SK-N-SH (cell line): ENCODE data around the gene MLEC. TPM values are rescaled to one million over a fixed set of nuclear protein-coding genes. Genes with fewer than 3 reads are reported as not detected.

Experiments used
- CTCF ChIA-PET: fragments of 300-600, 350-600 bp; formaldehyde crosslinking; extraction: SDS; loops from one replicate; lab custom pipeline; 2021; lab: Yijun Ruan, JAX
- POLR2A ChIA-PET: fragments of 350-600 bp; sonication (Branson Sonifier 250); formaldehyde crosslinking; extraction: SDS; loops from one replicate; lab custom pipeline; 2020; ENCODE audit warnings: antibody characterized with exemption, inconsistent platforms; lab: Yijun Ruan, JAX
- DNase-seq: peaks from one replicate; pipeline ENCODE4 v3.0.0; 2012
- H2AFZ ChIP-seq: fragments of 200-600 bp; sonication (generic); 2 replicates; pipeline ENCODE4 v1.8.1; 2016; ENCODE audit warnings: antibody characterized with exemption, mild to moderate bottlenecking, low read depth
- H3F3A ChIP-seq: fragments of 200-600 bp; sonication (generic); replicated peaks from 2 replicates; pipeline ENCODE3; 2016; ENCODE audit warnings: antibody characterized with exemption, mild to moderate bottlenecking; ENCODE audit not compliant: insufficient read depth
- H3K27ac ChIP-seq, 2 experiments: fragments of 200-500 bp in 1 of 2; fragments of 200-600 bp in 1 of 2; sonication (Bioruptor generic) in 1 of 2; sonication (generic), shearing (Covaris generic) in 1 of 2; 2 replicates each; pipeline versions ENCODE4 v1.5.1 to v1.6.1; 2014 to 2016; ENCODE audit warnings: low read depth in 2 of 2, inconsistent platforms in 1 of 2, low read length in 1 of 2, mild to moderate bottlenecking in 1 of 2, mixed read lengths in 1 of 2
- H3K27me3 ChIP-seq: fragments of 200-600 bp; sonication (generic), shearing (Covaris generic); 2 replicates; pipeline ENCODE4 v1.6.1; 2016; ENCODE audit warnings: mixed run types; ENCODE audit not compliant: insufficient read depth
- H3K36me3 ChIP-seq, 2 experiments: fragments of 200-500 bp in 1 of 2; fragments of 200-600 bp in 1 of 2; sonication (Bioruptor generic) in 1 of 2; sonication (generic) in 1 of 2; replicated peaks in 1 of 2; 2 replicates each; pipeline versions ENCODE3 to v1.5.1; 2014 to 2016; ENCODE audit warnings: low read length in 1 of 2, mild to moderate bottlenecking in 1 of 2; ENCODE audit not compliant: insufficient read depth in 2 of 2, control insufficient read depth in 1 of 2
- H3K4me1 ChIP-seq, 2 experiments: fragments of 200-500 bp in 1 of 2; fragments of 200-600 bp in 1 of 2; sonication (Bioruptor generic) in 1 of 2; sonication (generic), shearing (Covaris generic) in 1 of 2; 2 replicates each; pipeline versions ENCODE4 v1.5.1 to v1.6.1; 2014 to 2016; ENCODE audit warnings: low read depth in 1 of 2, low read length in 1 of 2, mixed run types in 1 of 2; ENCODE audit not compliant: insufficient read depth in 2 of 2, control insufficient read depth in 1 of 2
- H3K4me2 ChIP-seq: fragments of 200-600 bp; sonication (generic), shearing (Covaris generic); 2 replicates; pipeline ENCODE4 v1.6.1; 2017; ENCODE audit warnings: mixed run types
- H3K4me3 ChIP-seq, 2 experiments: fragments of 200-500 bp in 1 of 2; fragments of 200-600 bp in 1 of 2; sonication (Bioruptor generic) in 1 of 2; sonication (generic), shearing (Covaris generic) in 1 of 2; 2 replicates each; pipeline versions ENCODE4 v1.5.1 to v1.8.1; 2014 to 2016; ENCODE audit warnings: low read depth in 2 of 2, inconsistent platforms in 1 of 2, low read length in 1 of 2, mild to moderate bottlenecking in 1 of 2, mixed read lengths in 1 of 2, moderate library complexity in 1 of 2
- H3K79me2 ChIP-seq: fragments of 200-600 bp; sonication (generic); 2 replicates; pipeline ENCODE4 v1.8.1; 2017; ENCODE audit warnings: mild to moderate bottlenecking; ENCODE audit not compliant: insufficient read depth
- H3K9ac ChIP-seq: fragments of 200-600 bp; sonication (generic); 2 replicates; pipeline ENCODE4 v1.6.1; 2017; ENCODE audit warnings: mixed run types
- H3K9me2 ChIP-seq: fragments of 200-600 bp; sonication (generic); 2 replicates; pipeline ENCODE4 v1.6.1; 2017; ENCODE audit warnings: mixed run types
- H3K9me3 ChIP-seq: fragments of 200-600 bp; sonication (generic); 2 replicates; pipeline ENCODE4 v1.6.1; 2017; ENCODE audit warnings: mixed run types, mild to moderate bottlenecking, moderate library complexity
- H4K20me1 ChIP-seq: fragments of 200-600 bp; sonication (generic); 2 replicates; pipeline ENCODE4 v1.6.1; 2017; ENCODE audit warnings: mild to moderate bottlenecking, mixed run types; ENCODE audit not compliant: insufficient read depth
- CHD2 ChIP-seq: fragments of 150-350 bp; IDR thresholded peaks from 2 replicates; pipeline ENCODE4 v1.6.1; 2018; ENCODE audit warnings: low read length; ENCODE audit not compliant: partially characterized antibody
- CTCF ChIP-seq: fragments of 200-600 bp; sonication (generic); IDR thresholded peaks from 2 replicates; pipeline ENCODE4 v1.6.1; 2017; ENCODE audit warnings: antibody characterized with exemption, mild to moderate bottlenecking, moderate library complexity
- EZH2phosphoT487 ChIP-seq: fragments of 200-600 bp; sonication (generic); IDR thresholded peaks from 2 replicates; pipeline ENCODE4 v1.6.1; 2017; ENCODE audit warnings: low read depth, mixed run types, mild to moderate bottlenecking, antibody characterized with exemption, moderate library complexity, borderline replicate concordance
- FOSL2 ChIP-seq: IDR thresholded peaks from 2 replicates; pipeline ENCODE4 v1.4.0; 2012; ENCODE audit warnings: low read depth, mild to moderate bottlenecking, moderate library complexity, borderline replicate concordance
- FOXJ3 ChIP-seq: sonication (generic); formaldehyde crosslinking; IDR thresholded peaks from 2 replicates; pipeline ENCODE4 v1.5.1; 2020; ENCODE audit warnings: mild to moderate bottlenecking, missing genetic modification reagents
- FOXM1 ChIP-seq: IDR thresholded peaks from 2 replicates; pipeline ENCODE4 v1.4.0; 2012; ENCODE audit warnings: low read depth, mild to moderate bottlenecking
- GABPA ChIP-seq: IDR thresholded peaks from 2 replicates; pipeline ENCODE4 v1.4.0; 2012; ENCODE audit warnings: low read depth, mild to moderate bottlenecking
- IRF3 ChIP-seq: fragments of 150-350 bp; IDR thresholded peaks from 2 replicates; pipeline ENCODE4 v1.6.1; 2016; ENCODE audit warnings: mild to moderate bottlenecking, low read depth, low read length
- JUND ChIP-seq: IDR thresholded peaks from 2 replicates; pipeline ENCODE4 v1.4.0; 2012
- MXI1 ChIP-seq: IDR thresholded peaks from 2 replicates; pipeline ENCODE4 v1.6.1; 2012; ENCODE audit warnings: mild to moderate bottlenecking, low read depth, low read length, improper control_type of control experiment
- NFIC ChIP-seq: IDR thresholded peaks from 2 replicates; pipeline ENCODE4 v1.4.0; 2012; ENCODE audit warnings: borderline replicate concordance
- NRF1 ChIP-seq: IDR thresholded peaks from 2 replicates; pipeline ENCODE4 v1.6.1; 2012; ENCODE audit warnings: low read depth, mild to moderate bottlenecking, low read length
- POLR2AphosphoS5 ChIP-seq: IDR thresholded peaks from 2 replicates; pipeline ENCODE4 v1.6.1; 2012; ENCODE audit warnings: low read depth, low read length
- RXRA ChIP-seq: IDR thresholded peaks from 2 replicates; pipeline ENCODE4 v1.4.0; 2012; ENCODE audit warnings: low read depth, mild to moderate bottlenecking, borderline replicate concordance
- SIN3A ChIP-seq: IDR thresholded peaks from 2 replicates; pipeline ENCODE4 v1.6.1; 2012; ENCODE audit warnings: low read depth, mild to moderate bottlenecking, low read length, moderate library complexity, borderline replicate concordance
- TEAD4 ChIP-seq: IDR thresholded peaks from 2 replicates; pipeline ENCODE4 v1.4.0; 2012; ENCODE audit warnings: mild to moderate bottlenecking, borderline replicate concordance; ENCODE audit not compliant: insufficient read depth
- USF2 ChIP-seq: fragments of 150-350 bp; IDR thresholded peaks from 2 replicates; pipeline ENCODE4 v1.6.1; 2017; ENCODE audit warnings: antibody characterized with exemption, low read length, low read depth, borderline replicate concordance
- YY1 ChIP-seq: IDR thresholded peaks from 2 replicates; pipeline ENCODE4 v1.4.0; 2012; ENCODE audit warnings: low read depth, mild to moderate bottlenecking
- WGBS: methylation state at CpG from one replicate; pipeline ENCODE4 v1.1.6; 2017; ENCODE audit warnings: low lambda C conversion rate; 5-methylcytosine and 5-hydroxymethylcytosine counted together
- polyA plus RNA-seq, 3 experiments: library from polyadenylated mRNA; depleted of rRNA; stranded (reverse); fragments of >200 nt; gene quantifications; 2 replicates each; pipeline ENCODE4 v1.2.3, GENCODE V29; 2012
- TF ChIP-seq, protein P1 (sequence below): IDR thresholded peaks from 2 replicates; pipeline ENCODE4; 2012

MLEC gene
- polyA plus RNA-seq, 1 of the 3 experiments (the other 2 are of a cell fraction) = 23.4 TPM

GRCh38 chr12:120739031-120739762 lies 52.2 kb downstream of the MLEC start:
- Histone ChIP-seq H3K9ac (no peak overlapping the region), H3K4me2 (no peak overlapping the region), H3K9me2 (no peaks in the 10 kb centered on the region), H3F3A (no peaks in the 10 kb centered on the region), H3K27ac (no peak overlapping the region), H3K36me3 (no peaks in the 10 kb centered on the region), H3K27me3 (no peaks in the 10 kb centered on the region), H4K20me1 (no peaks in the 10 kb centered on the region), H3K9me3 (no peaks in the 10 kb centered on the region), H3K79me2 (no peaks in the 10 kb centered on the region), H2AFZ (no peak overlapping the region), H3K4me1 (no peaks in the 10 kb centered on the region), H3K4me3 (no peak overlapping the region)
- DNase-seq = no peak
- POLR2A ChIA-PET = no interaction called here
- CTCF ChIA-PET = no interaction called here
- 93% methylated on average over 19 of the region's 38 CpGs for WGBS
- no peak for TF ChIP-seq EZH2phosphoT487

- Histone ChIP-seq H4K20me1 (no peaks in the 10 kb centered on the region), H3F3A (no peaks in the 10 kb centered on the region), H3K9me2 (no peaks in the 10 kb centered on the region), H3K36me3 (no peaks in the 10 kb centered on the region), H3K27me3 (no peaks in the 10 kb centered on the region), H3K9me3 (no peaks in the 10 kb centered on the region), H3K79me2 (no peaks in the 10 kb centered on the region), H3K27ac (no peak overlapping the region), H3K4me3 (no peak overlapping the region), H3K4me1 (no peaks in the 10 kb centered on the region), H2AFZ (no peak overlapping the region), H3K9ac (no peak overlapping the region), H3K4me2 (no peak overlapping the region)
- TF ChIP-seq FOXM1 (no peak), CTCF (no peak), FOXJ3 (CRISPR knock-in tag) (no peak), NRF1 (no peak), RXRA (no peak), JUND (no peak), FOSL2 (no peak), YY1 (no peak), CHD2 (no peak), POLR2AphosphoS5 (no peak), NFIC (no peak), USF2 (no peak), GABPA (no peak), IRF3 (no peak), SIN3A (no peak), TEAD4 (no peak), MXI1 (no peak)
- TF ChIP-seq, protein P1, sequence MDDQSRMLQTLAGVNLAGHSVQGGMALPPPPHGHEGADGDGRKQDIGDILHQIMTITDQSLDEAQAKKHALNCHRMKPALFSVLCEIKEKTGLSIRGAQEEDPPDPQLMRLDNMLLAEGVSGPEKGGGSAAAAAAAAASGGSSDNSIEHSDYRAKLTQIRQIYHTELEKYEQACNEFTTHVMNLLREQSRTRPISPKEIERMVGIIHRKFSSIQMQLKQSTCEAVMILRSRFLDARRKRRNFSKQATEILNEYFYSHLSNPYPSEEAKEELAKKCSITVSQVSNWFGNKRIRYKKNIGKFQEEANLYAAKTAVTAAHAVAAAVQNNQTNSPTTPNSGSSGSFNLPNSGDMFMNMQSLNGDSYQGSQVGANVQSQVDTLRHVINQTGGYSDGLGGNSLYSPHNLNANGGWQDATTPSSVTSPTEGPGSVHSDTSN = no peak
- 84% methylated on average over 15 of the region's 16 CpGs for WGBS
- no peak for DNase-seq
- CTCF ChIA-PET = interaction anchor here (1.0 kb wide), 1 partner anchor 36 kb away, joined by 3 read pairs; no protein-coding TSS in a partner anchor
- POLR2A ChIA-PET = no interaction called here
These were observed 53.1 kb downstream of the MLEC start for GRCh38 chr12:120739821-120740613.
